WTC11 (cell line): ENCODE measurements around the gene OCA2. TPM values are rescaled to one million over a fixed set of nuclear protein-coding genes. Genes with fewer than 3 reads are reported as not detected.

ENCODE experiments used
- ATAC-seq: fragments of 200-7000 bp; cut with Tn5 transposase; 2 replicates; pipeline ENCODE4 v1.10.0; 2021; ENCODE audit warnings: mild to moderate bottlenecking, moderate library complexity
- CTCF ChIA-PET: fragments of 300-600 bp; sonication (Branson Sonifier 250); formaldehyde crosslinking; loops from one replicate; lab custom pipeline; 2021; ENCODE audit warnings: antibody characterized with exemption; lab: Charles Lee
- POLR2A ChIA-PET: fragments of 350-600 bp; sonication (Branson Sonifier 250); formaldehyde crosslinking; loops from one replicate; lab custom pipeline; 2021; ENCODE audit warnings: antibody characterized with exemption; lab: Charles Lee
- DNase-seq: peaks from one replicate; pipeline ENCODE4 v3.0.0; 2021; ENCODE audit warnings: low spot score
- H3K27ac Mint-ChIP-seq: 2 replicates; pipeline ENCODE4 v1.8.0; 2021; ENCODE audit warnings: mixed read lengths
- H3K27me3 Mint-ChIP-seq: 2 replicates; pipeline ENCODE4 v1.8.0; 2021; ENCODE audit warnings: low read depth, mild to moderate bottlenecking, moderate library complexity, mixed read lengths
- H3K36me3 Mint-ChIP-seq: 2 replicates; pipeline ENCODE4 v1.8.0; 2021; ENCODE audit warnings: mixed read lengths
- H3K4me1 Mint-ChIP-seq: 2 replicates; pipeline ENCODE4 v1.8.0; 2022; ENCODE audit warnings: mixed read lengths
- H3K4me3 Mint-ChIP-seq: 2 replicates; pipeline ENCODE4 v1.8.0; 2021; ENCODE audit warnings: mild to moderate bottlenecking, moderate library complexity, mixed read lengths
- H3K9me3 Mint-ChIP-seq: 2 replicates; pipeline ENCODE4 v1.8.0; 2021; ENCODE audit warnings: mixed read lengths
- ATF3 ChIP-seq: sonication (generic); formaldehyde crosslinking; conservative IDR thresholded peaks from 2 replicates; pipeline ENCODE4 v1.8.1; 2022; ENCODE audit warnings: mild to moderate bottlenecking, missing genetic modification reagents
- CREB1 ChIP-seq: sonication (generic); formaldehyde crosslinking; IDR thresholded peaks from 2 replicates; pipeline ENCODE4 v1.8.0; 2023; ENCODE audit warnings: mild to moderate bottlenecking, missing genetic modification reagents
- E2F1 ChIP-seq: sonication (generic); formaldehyde crosslinking; IDR thresholded peaks from 2 replicates; pipeline ENCODE4 v1.8.0; 2022; ENCODE audit warnings: mild to moderate bottlenecking, missing genetic modification reagents
- ELF4 ChIP-seq: sonication (generic); formaldehyde crosslinking; IDR thresholded peaks from 2 replicates; pipeline ENCODE4 v1.8.1; 2022; ENCODE audit warnings: low read depth, mild to moderate bottlenecking, moderate library complexity, missing genetic modification reagents
- EMX1 ChIP-seq: fragments of 250-450 bp; sonication (Bioruptor Pico); IDR thresholded peaks from 2 replicates; pipeline ENCODE4 v1.8.0; 2021; ENCODE audit warnings: mild to moderate bottlenecking
- FOXP1 ChIP-seq: sonication (generic); formaldehyde crosslinking; IDR thresholded peaks from 2 replicates; pipeline ENCODE4 v1.8.0; 2022; ENCODE audit warnings: missing genetic modification reagents, mild to moderate bottlenecking, moderate library complexity, borderline replicate concordance
- HMGA2 ChIP-seq: fragments of 250-450 bp; sonication (Bioruptor Pico); IDR thresholded peaks from 2 replicates; pipeline ENCODE4 v1.4.0; 2021; ENCODE audit warnings: mild to moderate bottlenecking, moderate library complexity
- HMGXB4 ChIP-seq: sonication (generic); formaldehyde crosslinking; IDR thresholded peaks from 2 replicates; pipeline ENCODE4 v1.8.1; 2023; ENCODE audit warnings: mild to moderate bottlenecking, moderate library complexity, missing genetic modification reagents
- JAZF1 ChIP-seq: fragments of 250-450 bp; sonication (Bioruptor Pico); IDR thresholded peaks from 2 replicates; pipeline ENCODE4 v1.9.0; 2021; ENCODE audit warnings: moderate library complexity, mild to moderate bottlenecking, inconsistent platforms
- MXD4 ChIP-seq: fragments of 250-450 bp; sonication (Bioruptor Pico); IDR thresholded peaks from 2 replicates; pipeline ENCODE4 v1.8.0; 2021; ENCODE audit warnings: mild to moderate bottlenecking, moderate library complexity, borderline replicate concordance
- MYBL2 ChIP-seq: sonication (generic); formaldehyde crosslinking; IDR thresholded peaks from 2 replicates; pipeline ENCODE4 v1.8.1; 2023; ENCODE audit warnings: mild to moderate bottlenecking, moderate library complexity, missing genetic modification reagents
- NR3C1 ChIP-seq: sonication (generic); formaldehyde crosslinking; conservative IDR thresholded peaks from 2 replicates; pipeline ENCODE4 v1.8.1; 2023; ENCODE audit warnings: low read depth, mild to moderate bottlenecking, missing genetic modification reagents
- PRDM15 ChIP-seq: sonication (generic); formaldehyde crosslinking; IDR thresholded peaks from 2 replicates; pipeline ENCODE4 v1.8.0; 2022; ENCODE audit warnings: missing genetic modification reagents
- RORB ChIP-seq: fragments of 250-450 bp; sonication (Bioruptor Pico); IDR thresholded peaks from 2 replicates; pipeline ENCODE4 v1.9.0; 2021; ENCODE audit warnings: mild to moderate bottlenecking
- SOX15 ChIP-seq: fragments of 250-450 bp; sonication (Bioruptor Pico); IDR thresholded peaks from 2 replicates; pipeline ENCODE4 v1.9.0; 2021; ENCODE audit warnings: mild to moderate bottlenecking
- SP1 ChIP-seq: sonication (generic); formaldehyde crosslinking; conservative IDR thresholded peaks from 2 replicates; pipeline ENCODE4 v1.8.1; 2022; ENCODE audit warnings: missing genetic modification reagents
- TEAD1 ChIP-seq: sonication (generic); formaldehyde crosslinking; IDR thresholded peaks from 2 replicates; pipeline ENCODE4 v1.8.0; 2022; ENCODE audit warnings: mild to moderate bottlenecking, missing genetic modification reagents
- USF1 ChIP-seq: sonication (generic); formaldehyde crosslinking; IDR thresholded peaks from 2 replicates; pipeline ENCODE4 v1.8.0; 2022; ENCODE audit warnings: mild to moderate bottlenecking, missing genetic modification reagents
- ZBTB21 ChIP-seq: sonication (generic); formaldehyde crosslinking; IDR thresholded peaks from 2 replicates; pipeline ENCODE4 v1.8.1; 2023; ENCODE audit warnings: mild to moderate bottlenecking, missing genetic modification reagents, borderline replicate concordance
- ZNF219 ChIP-seq: sonication (generic); formaldehyde crosslinking; IDR thresholded peaks from 2 replicates; pipeline ENCODE4 v1.8.0; 2023; ENCODE audit warnings: missing genetic modification reagents, mild to moderate bottlenecking, borderline replicate concordance
- ZNF232 ChIP-seq: sonication (generic); formaldehyde crosslinking; IDR thresholded peaks from 2 replicates; pipeline ENCODE4 v1.8.0; 2022; ENCODE audit warnings: mild to moderate bottlenecking, missing genetic modification reagents
- ZNF263 ChIP-seq: sonication (generic); formaldehyde crosslinking; IDR thresholded peaks from 2 replicates; pipeline ENCODE4 v1.8.1; 2022; ENCODE audit warnings: low read depth, mild to moderate bottlenecking, moderate library complexity, missing genetic modification reagents
- ZNF425 ChIP-seq: fragments of 250-450 bp; sonication (Bioruptor Pico); conservative IDR thresholded peaks from 2 replicates; pipeline ENCODE4 v1.9.0; 2021; ENCODE audit warnings: mild to moderate bottlenecking
- ZSCAN18 ChIP-seq: fragments of 250-450 bp; sonication (Bioruptor Pico); IDR thresholded peaks from 2 replicates; pipeline ENCODE4 v2.1.2; 2022; ENCODE audit warnings: mild to moderate bottlenecking, moderate library complexity
- total RNA-seq: library from RNA; stranded (reverse); gene quantifications from 3 replicates; pipeline ENCODE4 v1.2.3, GENCODE V29; 2021

The OCA2 gene
- total RNA-seq, 1 experiment from 2014 or later: 0.39 TPM

- no peaks in the 10 kb centered on the region for H3K36me3 Mint-ChIP-seq
- TF ChIP-seq JAZF1 (CRISPR knock-in tag) (no peak), SOX15 (CRISPR knock-in tag) (no peak), SP1 (CRISPR knock-in tag) (no peak), MXD4 (CRISPR knock-in tag) (no peak), ELF4 (CRISPR knock-in tag) (no peak), CREB1 (CRISPR knock-in tag) (no peak), ZNF263 (CRISPR knock-in tag) (no peak), MYBL2 (no peak), E2F1 (no peak), ZNF425 (CRISPR knock-in tag) (no peak), ZNF232 (CRISPR knock-in tag) (no peak), HMGXB4 (CRISPR knock-in tag) (no peak), ATF3 (CRISPR knock-in tag) (no peak), ZBTB21 (CRISPR knock-in tag) (no peak), USF1 (CRISPR knock-in tag) (no peak), TEAD1 (CRISPR knock-in tag) (no peak), ZNF219 (CRISPR knock-in tag) (no peak), RORB (CRISPR knock-in tag) (no peak), FOXP1 (CRISPR knock-in tag) (no peak), EMX1 (CRISPR knock-in tag) (no peak)
- TF ChIP-seq, all 79 proteins: peak for 0
- H3K27me3 Mint-ChIP-seq: no peaks in the 10 kb centered on the region; the same call in 1 of the 2 replicates
- peaks cover 37% of the 10 kb centered on the region for H3K4me1 Mint-ChIP-seq
- no peaks in the 10 kb centered on the region for H3K9me3 Mint-ChIP-seq
- ATAC-seq: peak; percentile 38
- POLR2A ChIA-PET: interaction anchor here (0.7 kb wide), 1 partner anchor 171 kb away, joined by 4 read pairs; no protein-coding TSS in a partner anchor
- H3K27ac Mint-ChIP-seq: peak overlapping the region; percentile 84
- DNase-seq: no peak
- CTCF ChIA-PET: interaction anchor here (1.1 to 1.8 kb wide), 5 partner anchors 13 to 223 kb away, joined by 3 to 7 read pairs (median 5); no protein-coding TSS in a partner anchor
- H3K4me3 Mint-ChIP-seq: no peak overlapping the region; the same call in 1 of the 2 replicates
Measured at GRCh38 chr15:27798807-27799206, 300.3 kb downstream of the OCA2 start.

GRCh38 chr15:27797765-27798164 is 301.4 kb downstream of the OCA2 start:
- no peak overlapping the region for H3K27ac Mint-ChIP-seq
- no peaks in the 10 kb centered on the region for H3K9me3 Mint-ChIP-seq
- H3K4me3 Mint-ChIP-seq: no peak overlapping the region
- H3K27me3 Mint-ChIP-seq: no peaks in the 10 kb centered on the region; the same call in 1 of the 2 replicates
- POLR2A ChIA-PET: no interaction called here
- no peak for DNase-seq
- no peak for ATAC-seq
- H3K36me3 Mint-ChIP-seq: no peaks in the 10 kb centered on the region
- peaks cover 37% of the 10 kb centered on the region for H3K4me1 Mint-ChIP-seq
- CTCF ChIA-PET: interaction anchor here (0.8 to 1.8 kb wide), 6 partner anchors 12 to 224 kb away, joined by 3 to 6 read pairs (median 3); no protein-coding TSS in a partner anchor
- TF ChIP-seq ZSCAN18: no peak
- TF ChIP-seq HMGA2 (CRISPR knock-in tag): no peak
- TF ChIP-seq E2F1: no peak
- no peak for TF ChIP-seq TEAD1 (CRISPR knock-in tag)
- TF ChIP-seq NR3C1 (CRISPR knock-in tag): no peak
- TF ChIP-seq PRDM15 (CRISPR knock-in tag): no peak
